ENCODE data around the gene TPST1. TPM values are rescaled to one million over a fixed set of nuclear protein-coding genes. Genes with fewer than 3 reads are reported as not detected.

TPST1 gene
- total RNA-seq, 4 donors from 2014 or later = 31.9 to 38.3 (median 36.8) TPM

DNA sequence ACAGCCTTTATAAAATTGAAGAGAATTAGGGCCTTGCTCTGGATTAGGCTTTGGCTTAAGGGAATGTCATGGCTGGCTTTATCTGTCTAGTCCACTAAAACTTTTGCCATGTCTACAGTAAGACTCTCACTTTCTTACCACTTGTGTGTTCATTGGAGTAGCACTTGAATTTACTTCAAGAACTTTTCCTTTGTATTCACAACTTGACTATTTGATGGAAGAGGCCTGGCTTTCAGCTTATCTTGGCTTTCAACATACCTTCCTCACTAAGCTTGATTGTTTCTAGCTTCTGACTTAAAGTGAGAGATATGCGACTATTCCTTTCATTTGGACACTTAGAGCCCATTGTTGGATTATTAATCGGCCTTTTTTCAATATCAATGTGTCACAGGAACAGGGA lies 96.1 kb downstream of the TPST1 start:
- Histone ChIP-seq H3K4me1 (peaks cover 0 to 2% (median 0%) of the 10 kb centered on the region in 4 donors), H3K9me3 (peaks cover 0 to 23% (median 9%) of the 10 kb centered on the region in 4 donors), H3K27ac (no peak overlapping the region), H3K27me3 (no peaks in the 10 kb centered on the region), H3K4me3 (no peak overlapping the region), H3K36me3 (peaks cover 0 to 7% (median 0%) of the 10 kb centered on the region in 3 donors)
- no peak for DNase-seq (ENCODE audit: low spot score in 2 of 2)
- 65 to 78% methylated on average over 2 of the region's 2 CpGs for WGBS, 2 donors
- TF ChIP-seq POLR2A (IDR thresholded peaks at IDR 0.05) (no peak), EP300 (IDR thresholded peaks at IDR 0.05) (no peak), CTCF (IDR thresholded peaks at IDR 0.05) (no peak)

DNA sequence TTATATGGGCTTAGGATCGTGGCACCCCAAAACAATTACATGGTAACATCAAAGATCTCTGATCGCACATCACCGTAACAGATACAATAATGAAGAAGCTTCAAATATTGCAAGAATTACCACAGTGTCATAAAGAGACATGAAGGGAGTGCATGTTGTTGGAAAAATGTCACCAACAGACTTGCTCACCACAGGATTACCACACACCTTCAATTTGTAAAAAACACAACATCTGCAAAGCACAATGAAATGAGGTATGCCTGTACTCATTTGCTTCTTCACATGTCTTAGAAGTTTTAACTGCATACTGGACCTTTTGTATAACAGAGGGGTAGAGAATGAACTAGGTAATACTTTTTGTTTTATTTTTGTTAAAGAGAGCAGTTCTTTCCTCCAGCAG lies 96.6 kb downstream of the TPST1 start:
- H3K4me1 ChIP-seq = no peaks in the 10 kb centered on the region
- no peak for TF ChIP-seq POLR2A (IDR thresholded peaks at IDR 0.05)
- no peak for TF ChIP-seq EP300 (IDR thresholded peaks at IDR 0.05)
- TF ChIP-seq CTCF (IDR thresholded peaks at IDR 0.05) = no peak
- H3K36me3 ChIP-seq = peaks cover 0 to 7% (median 0%) of the 10 kb centered on the region in 3 donors
- H3K27me3 ChIP-seq = no peaks in the 10 kb centered on the region
- DNase-seq (ENCODE audit: low spot score in 2 of 2) = no peak
- peaks cover 0 to 23% (median 9%) of the 10 kb centered on the region in 4 donors for H3K9me3 ChIP-seq
- WGBS, 2 donors = 86 to 91% methylated on average over 3 of the region's 3 CpGs
- no peak overlapping the region for H3K4me3 ChIP-seq
- no peak overlapping the region for H3K27ac ChIP-seq

GRCh38 chr7:66303454-66304155 lies 98.5 kb downstream of the TPST1 start:
- DNase-seq (ENCODE audit: low spot score in 2 of 2) = no peak
- TF ChIP-seq EP300 (IDR thresholded peaks at IDR 0.05) (no peak), CTCF (IDR thresholded peaks at IDR 0.05) (no peak), POLR2A (IDR thresholded peaks at IDR 0.05) (no peak)
- Histone ChIP-seq H3K36me3 (peaks cover 0 to 4% (median 0%) of the 10 kb centered on the region in 3 donors), H3K27ac (no peak overlapping the region), H3K27me3 (no peaks in the 10 kb centered on the region), H3K4me3 (no peak overlapping the region), H3K4me1 (no peaks in the 10 kb centered on the region), H3K9me3 (peaks cover 0 to 11% (median 5%) of the 10 kb centered on the region in 4 donors)
- 85 to 95% methylated on average over 8 of the region's 8 CpGs for WGBS, 2 donors

DNA sequence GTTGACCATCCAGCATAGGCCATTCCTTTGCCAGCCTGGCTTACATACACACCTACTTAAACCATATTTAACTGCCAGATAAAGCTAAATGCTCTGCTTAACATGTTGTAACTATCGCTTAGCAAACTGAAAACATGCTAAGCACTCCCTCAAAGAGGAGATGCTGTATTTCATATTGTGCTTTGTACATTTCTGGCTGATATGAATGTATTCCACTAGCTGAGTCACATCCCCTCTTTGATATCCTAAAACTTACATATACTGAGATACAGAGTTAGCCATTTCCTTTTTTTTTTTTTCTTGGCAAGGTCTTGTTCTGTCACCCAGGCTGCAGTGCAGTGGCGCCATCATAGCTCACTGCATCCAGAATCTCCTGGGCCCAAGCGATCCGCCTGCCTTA lies 99.4 kb downstream of the TPST1 start:
- TF ChIP-seq EP300 (IDR thresholded peaks at IDR 0.05) (no peak), POLR2A (IDR thresholded peaks at IDR 0.05) (no peak), CTCF (IDR thresholded peaks at IDR 0.05) (no peak)
- H3K4me3 ChIP-seq = no peak overlapping the region
- WGBS, 2 donors = 95 to 100% methylated on average over 4 of the region's 4 CpGs
- no peak overlapping the region for H3K27ac ChIP-seq
- H3K36me3 ChIP-seq = no peaks in the 10 kb centered on the region
- no peaks in the 10 kb centered on the region for H3K27me3 ChIP-seq
- peaks cover 0 to 2% (median under 1%) of the 10 kb centered on the region in 4 donors for H3K9me3 ChIP-seq
- H3K4me1 ChIP-seq = no peaks in the 10 kb centered on the region
- no peak for DNase-seq (ENCODE audit: low spot score in 2 of 2)

DNA sequence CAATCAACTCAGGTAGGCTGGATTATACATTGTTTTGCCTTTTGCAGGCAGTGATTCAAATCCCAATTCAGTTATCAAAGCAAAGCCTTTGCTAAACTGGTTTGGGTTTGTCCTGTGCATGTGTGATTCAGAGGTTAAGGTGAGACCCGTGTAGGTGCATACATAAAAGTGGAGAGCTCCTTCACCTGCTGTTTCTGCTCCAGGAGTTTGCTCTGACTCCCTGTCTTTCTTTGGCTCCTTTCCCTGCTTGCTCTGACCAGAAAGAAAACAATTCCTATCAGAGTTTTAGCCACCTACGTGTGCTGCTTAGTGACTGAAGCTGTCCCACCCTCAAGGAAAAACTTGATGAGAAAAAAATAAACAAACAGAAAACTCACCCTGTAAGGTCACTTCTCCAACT lies 101.1 kb downstream of the TPST1 start:
- TF ChIP-seq CTCF (IDR thresholded peaks at IDR 0.05) = no peak
- no peak for TF ChIP-seq EP300 (IDR thresholded peaks at IDR 0.05)
- TF ChIP-seq POLR2A (IDR thresholded peaks at IDR 0.05) = no peak
- peaks cover 0 to 10% (median 0%) of the 10 kb centered on the region in 4 donors for H3K4me1 ChIP-seq
- 57 to 60% methylated on average over 2 of the region's 2 CpGs for WGBS, 2 donors
- no peak for DNase-seq (ENCODE audit: low spot score in 2 of 2)
- no peak overlapping the region for H3K27ac ChIP-seq
- no peak overlapping the region for H3K4me3 ChIP-seq
- no peaks in the 10 kb centered on the region for H3K27me3 ChIP-seq
- H3K9me3 ChIP-seq = no peaks in the 10 kb centered on the region
- no peaks in the 10 kb centered on the region for H3K36me3 ChIP-seq
